Fibroblast of the aortic adventitia (primary cell): Measurements from ENCODE around the gene TBATA. TPM values are rescaled to one million over a fixed set of nuclear protein-coding genes. Genes with fewer than 3 reads are reported as not detected.

ENCODE experiments used
- DNase-seq: peaks from one replicate; pipeline ENCODE4 v3.0.0-alpha.2; 2010; ENCODE audit warnings: low read depth
- H3K4me3 ChIP-seq: 2 replicates; pipeline ENCODE4 v1.5.1; 2011; ENCODE audit warnings: low read depth, mild to moderate bottlenecking, control low read depth, low read length, moderate library complexity
- CTCF ChIP-seq: IDR thresholded peaks from 2 replicates; pipeline ENCODE4 v1.5.1; 2011; ENCODE audit warnings: mild to moderate bottlenecking, low read length, control low read depth, inconsistent platforms; ENCODE audit not compliant: insufficient read depth
- total RNA-seq: library from RNA; depleted of rRNA; stranded (reverse); fragments of >200 nt; gene quantifications from 2 replicates; pipeline ENCODE4 v1.2.3, GENCODE V29; 2012; ENCODE audit warnings: low replicate concordance

The TBATA gene
- total RNA-seq, 1 donor: not detected

DNA sequence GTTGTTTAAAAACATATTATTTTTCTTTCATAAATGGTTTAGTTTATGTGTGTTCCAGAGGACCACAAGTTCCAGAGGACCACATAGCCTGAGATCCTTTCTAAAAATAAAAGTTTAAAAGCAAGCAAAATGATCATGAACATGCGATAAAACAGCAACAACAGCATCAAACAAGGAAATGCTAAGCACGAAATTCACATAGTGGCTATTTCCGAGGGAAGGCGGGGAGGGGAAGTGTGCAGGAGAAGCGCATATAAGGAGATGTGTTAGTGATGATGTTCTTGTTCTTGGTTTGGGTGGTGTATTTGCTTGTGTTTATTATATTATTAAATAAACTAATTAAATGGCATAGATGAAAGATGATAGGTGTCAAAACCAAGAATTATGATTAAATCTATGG is 1.2 kb downstream of the TBATA start:
- H3K4me3 ChIP-seq: no peak overlapping the region
- no peak for DNase-seq
- TF ChIP-seq CTCF: no peak

DNA sequence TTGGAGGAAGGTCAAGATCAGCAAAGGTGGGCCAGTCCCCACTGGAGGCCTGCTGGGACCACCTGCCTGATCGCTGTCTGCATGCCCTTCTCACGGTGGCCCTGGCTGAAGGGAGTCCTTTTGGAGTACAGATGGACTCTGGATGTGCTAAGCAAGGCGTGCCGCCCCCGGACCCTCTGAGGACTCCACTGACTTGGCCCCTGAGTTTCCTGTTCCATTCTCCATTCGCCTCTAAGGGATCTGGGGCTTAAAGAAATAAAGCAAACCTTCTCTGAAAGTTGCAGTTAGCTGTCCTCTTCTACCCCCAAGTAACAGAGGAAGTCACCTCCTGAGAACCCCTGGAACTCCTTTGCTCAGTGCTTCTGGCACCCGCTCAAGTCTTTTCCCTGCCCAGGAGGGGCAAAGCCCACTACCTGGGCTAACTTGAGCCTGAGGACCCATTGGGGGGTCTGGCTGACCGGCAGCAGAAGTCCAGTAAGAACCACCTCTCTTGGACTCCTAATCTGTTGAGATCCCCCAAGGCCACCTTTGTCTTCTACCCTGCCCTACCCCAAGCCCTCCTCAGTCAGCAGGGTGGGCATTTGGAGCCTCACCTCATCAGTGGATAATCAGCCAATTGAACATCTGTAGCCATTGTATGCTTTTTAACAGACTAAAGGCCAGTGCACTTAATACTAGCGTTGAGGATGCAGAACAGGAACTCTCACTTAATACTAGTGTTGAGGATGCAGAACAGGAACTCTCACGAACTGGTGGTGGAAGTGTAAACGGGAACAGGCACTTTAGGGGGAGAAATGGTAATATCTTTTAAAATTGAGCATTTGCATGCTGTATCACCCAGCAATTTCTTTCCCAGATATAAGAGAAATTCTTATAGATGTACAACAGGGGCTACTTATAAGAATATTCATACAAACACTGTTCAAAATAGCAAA is 2.2 kb downstream of the TBATA start:
- H3K4me3 ChIP-seq: no peak overlapping the region
- no peak for DNase-seq
- no peak for TF ChIP-seq CTCF

DNA sequence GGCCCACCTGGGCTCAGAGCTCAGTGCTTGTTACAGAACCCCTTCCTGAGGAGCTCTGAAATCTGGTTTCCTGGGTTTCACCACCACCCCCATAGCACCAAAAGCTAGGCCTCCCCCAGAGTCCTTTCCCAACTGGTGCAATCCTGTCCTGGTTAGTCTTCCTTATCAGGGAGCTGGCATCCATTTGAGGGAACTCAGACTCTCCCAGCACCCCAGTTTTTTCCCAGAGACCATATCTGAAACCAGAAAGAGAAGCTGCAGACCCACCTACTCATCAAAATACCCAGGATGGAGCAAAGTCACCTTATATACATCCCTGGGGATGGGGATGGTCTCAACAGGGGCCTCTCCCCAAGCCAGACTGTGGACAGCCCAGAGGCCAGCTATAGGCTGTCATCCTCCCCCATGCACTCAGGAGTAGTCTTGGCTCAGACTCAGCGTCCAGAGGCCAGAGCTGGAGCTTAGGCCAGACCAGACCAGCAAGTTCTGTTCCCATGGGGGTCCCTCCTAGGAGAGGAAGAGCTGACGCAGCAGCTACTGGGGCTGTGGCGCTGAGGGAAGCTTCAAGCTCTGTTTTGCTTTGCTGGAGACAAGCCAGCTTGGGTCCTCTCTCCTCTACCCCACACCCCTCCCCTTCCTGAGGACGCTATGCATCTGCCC is 3.0 kb downstream of the TBATA start:
- TF ChIP-seq CTCF: no peak
- H3K4me3 ChIP-seq: no peak overlapping the region
- no peak for DNase-seq

GRCh38 chr10:70781461-70782051 is 3.6 kb downstream of the TBATA start:
- DNase-seq: no peak
- TF ChIP-seq CTCF: no peak
- no peak overlapping the region for H3K4me3 ChIP-seq

DNA sequence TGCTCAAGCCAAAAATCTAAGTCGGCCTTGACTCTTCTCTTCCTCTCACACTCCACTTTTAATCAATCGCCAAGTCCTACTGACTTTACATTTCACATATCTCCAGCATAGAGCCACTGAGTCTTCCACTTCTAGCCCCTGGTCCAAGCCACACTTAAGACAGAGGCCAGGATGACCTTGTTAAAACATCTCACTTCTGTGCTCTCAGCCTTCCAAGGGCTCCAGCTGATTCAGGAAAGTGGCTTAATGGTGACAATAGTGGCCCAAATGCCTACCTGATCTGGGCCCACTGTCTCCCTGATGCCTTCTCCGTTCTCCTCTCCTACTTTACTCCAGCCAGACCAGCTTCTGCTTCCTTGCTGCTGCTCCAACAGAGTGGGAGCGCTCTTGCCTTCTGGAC is 4.4 kb downstream of the TBATA start:
- no peak for DNase-seq

GRCh38 chr10:70780370-70780760 is 4.8 kb downstream of the TBATA start:
- TF ChIP-seq CTCF: no peak
- no peak for DNase-seq

More for the DNA sequence above, 4.4 kb downstream of the TBATA start:
- no peak for TF ChIP-seq CTCF
- no peak overlapping the region for H3K4me3 ChIP-seq

More at GRCh38 chr10:70780370-70780760, 4.8 kb downstream of the TBATA start:
- H3K4me3 ChIP-seq: no peak overlapping the region
